ENCODE data around the gene NEDD4L. TPM values are rescaled to one million over a fixed set of nuclear protein-coding genes. Genes with fewer than 3 reads are reported as not detected.

NEDD4L gene
- total and polyA plus RNA-seq, 10 of the 15 experiments (the other 5 are each of a cell fraction or from before 2014, with no cell fraction given), result 7.4 to 24.0 (median 17.7) TPM

GRCh38 chr18:58190842-58191530 lies 147.0 kb downstream of the NEDD4L start:
- POLR2A ChIA-PET, result interaction anchor here (1.8 kb wide), 1 partner anchor 41 kb away, joined by 4 read pairs; no protein-coding TSS in a partner anchor
- no TSS peak for BruUV-seq (replicated peaks)
- no peak for DNase-seq (ENCODE audit: low read depth, low spot score)
- SMC1A ChIA-PET (ENCODE audit: uncharacterized antibody, unreplicated experiment), result interaction anchor here (0.9 to 8.2 kb wide), 10 partner anchors 9 to 131 kb away, joined by 3 to 114 read pairs (median 6); no protein-coding TSS in a partner anchor
- Histone ChIP-seq H3K27ac (ENCODE audit: control insufficient read depth, insufficient read depth) (no peak overlapping the region), H3K27me3 (replicated peaks in 1 of 2; ENCODE audit: control insufficient read depth in 2 of 2, insufficient read depth in 2 of 2, low read length in 1 of 2) (no peaks in the 10 kb centered on the region), H4K20me1 (ENCODE audit: control insufficient read depth, insufficient read depth) (no peaks in the 10 kb centered on the region), H3K9me3 (replicated peaks; ENCODE audit: control insufficient read depth, insufficient read depth, low read length) (no peaks in the 10 kb centered on the region), H3K4me3 (no peak overlapping the region), H3K36me3 (ENCODE audit: control insufficient read depth in 2 of 2, insufficient read depth in 2 of 2, low read length in 1 of 2) (no peaks in the 10 kb centered on the region), H3K4me1 (ENCODE audit: control insufficient read depth, insufficient read depth, low read length) (no peaks in the 10 kb centered on the region), H3K79me2 (ENCODE audit: control insufficient read depth, insufficient read depth, low read length) (no peaks in the 10 kb centered on the region), H3K4me2 (ENCODE audit: control insufficient read depth, insufficient read depth) (no peak overlapping the region), H3K9ac (ENCODE audit: control insufficient read depth, insufficient read depth, low read length) (no peak overlapping the region), H2AFZ (ENCODE audit: control insufficient read depth, low read depth, low read length) (no peak overlapping the region)
- RAD21 ChIA-PET (ENCODE audit: unreplicated experiment), result interaction anchor here (1.0 to 8.1 kb wide), 8 partner anchors 9 to 147 kb away, joined by 3 to 70 read pairs (median 4); partner anchors contain the start of gene NEDD4L
- no peak for ATAC-seq
- intact Hi-C loops (cut with micrococcal nuclease; ENCODE audit: unreplicated experiment), result loop anchor here (10.0 kb wide), 1 partner anchor 304 kb away; no protein-coding TSS in a partner anchor
- in situ Hi-C loops (cut with MboI), result no loop called here
- CTCF ChIA-PET, result interaction anchor here (0.8 to 8.2 kb wide), 15 partner anchors 10 to 573 kb away, joined by 3 to 70 read pairs (median 4); no protein-coding TSS in a partner anchor
- no peak for TF ChIP-seq SP1 (IDR thresholded peaks at IDR 0.05; ENCODE audit: low read depth, low read length)
- TF ChIP-seq KAT2A (conservative IDR thresholded peaks at IDR 0.05; ENCODE audit: control insufficient read depth, low read depth, low read length), result no peak
- TF ChIP-seq ELK1 (IDR thresholded peaks at IDR 0.05; ENCODE audit: low read depth, low read length), result no peak
- TF ChIP-seq BMI1 (IDR thresholded peaks at IDR 0.05; ENCODE audit: borderline replicate concordance), result no peak
- TF ChIP-seq PKNOX1 (IDR thresholded peaks at IDR 0.05), result no peak
- TF ChIP-seq NFYB (IDR thresholded peaks at IDR 0.05; ENCODE audit: insufficient read depth, low read depth, low read length), result no peak
- TF ChIP-seq KDM1A (IDR thresholded peaks at IDR 0.05; ENCODE audit: borderline replicate concordance), result no peak
- TF ChIP-seq ATF3 (IDR thresholded peaks at IDR 0.05; ENCODE audit: borderline replicate concordance, extremely low read depth, low read depth, low read length), result no peak
- no peak for FAIRE-seq
- WGBS (ENCODE audit: insufficient coverage, insufficient replicate concordance, low lambda C conversion rate, missing lambda C conversion rate), result 11% methylated on average over 5 of the region's 5 CpGs
